GM19438 (cell line): ENCODE data around the gene NFIB.

Experiments used
- ATAC-seq: cut with Tn5 transposase; IDR thresholded peaks from one replicate; pipeline ENCODE4 v1.9.1; 2021; ENCODE audit warnings: low read depth; ENCODE audit not compliant: unreplicated experiment

NFIB gene

DNA sequence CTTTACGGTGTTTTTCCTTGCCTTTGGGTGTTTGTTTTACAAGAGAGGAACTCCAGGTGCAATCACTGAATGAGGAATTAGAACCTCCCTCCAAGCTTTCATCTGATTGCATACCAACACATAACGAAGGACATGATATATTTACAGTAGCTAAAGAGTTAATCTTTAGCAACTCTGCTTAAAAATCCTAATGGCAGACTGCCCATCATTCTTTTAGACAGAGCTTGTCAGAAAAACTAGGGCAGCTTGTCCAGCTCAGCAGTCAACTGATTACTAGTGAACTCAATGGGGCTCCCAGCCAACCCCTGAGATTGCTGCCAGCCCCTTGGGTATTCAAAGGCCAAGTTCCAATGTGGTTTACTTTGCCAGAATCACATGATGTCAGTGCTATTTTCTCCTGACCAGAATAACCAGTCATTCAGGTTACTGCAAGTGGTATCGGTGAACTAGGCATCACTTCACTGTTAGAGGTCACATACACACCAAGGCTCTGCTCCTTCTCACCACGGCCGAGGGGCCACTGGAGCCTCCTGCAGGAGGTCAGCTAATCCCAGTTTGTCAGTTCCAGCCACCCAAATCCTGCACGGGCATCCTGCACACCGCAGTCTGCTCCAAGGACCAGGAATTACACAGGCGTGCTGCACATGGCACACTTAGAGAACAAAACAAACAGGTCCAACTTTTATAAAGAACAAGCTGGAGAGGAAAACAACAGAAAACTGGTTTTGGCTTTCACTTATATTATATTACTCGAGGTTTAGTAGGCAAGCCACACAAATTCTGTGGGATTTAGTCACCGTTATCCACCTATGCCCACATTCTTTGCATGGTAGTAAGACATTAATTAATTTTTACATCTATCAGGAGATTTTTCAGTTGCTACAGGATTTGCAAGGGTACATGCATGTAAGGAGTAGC, 62.5 kb downstream of the NFIB start:
- no peak for ATAC-seq

DNA sequence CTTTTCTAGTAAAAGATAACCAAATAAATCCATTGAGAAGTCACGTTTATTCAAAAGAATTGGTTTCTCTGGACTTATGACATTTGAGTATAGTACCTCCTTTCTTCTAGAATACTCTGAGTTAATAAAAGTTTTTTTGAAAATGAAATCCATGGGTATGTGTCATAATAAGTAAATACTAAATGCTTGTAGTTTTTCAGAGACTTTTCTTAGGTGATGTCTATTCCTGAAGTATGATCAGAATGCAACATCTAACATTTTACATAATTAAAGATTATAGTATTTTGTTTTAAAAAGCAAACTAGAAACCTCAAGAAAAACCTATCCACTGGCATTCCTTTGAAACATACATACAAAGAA, 63.2 kb downstream of the NFIB start:
- ATAC-seq: no peak

DNA sequence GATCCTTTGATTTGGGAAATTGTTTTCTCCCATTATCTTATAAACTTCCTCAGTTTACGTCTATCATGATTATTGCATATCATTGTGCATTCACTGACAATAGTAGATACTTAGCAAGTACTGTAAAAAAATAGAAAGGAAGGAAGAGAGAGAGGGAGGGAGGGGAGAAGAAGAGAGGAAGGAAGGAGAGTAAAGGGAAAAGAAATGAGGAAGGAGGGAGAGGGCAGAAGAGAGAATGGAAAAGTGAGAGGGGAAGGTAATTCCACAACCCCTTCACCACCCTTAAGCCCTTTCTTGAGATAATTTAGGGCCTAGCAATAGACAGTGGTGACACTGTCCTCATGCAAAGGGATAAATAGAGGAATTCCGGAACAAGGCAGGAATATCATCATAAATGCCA, 64.4 kb downstream of the NFIB start:
- ATAC-seq: no peak

DNA sequence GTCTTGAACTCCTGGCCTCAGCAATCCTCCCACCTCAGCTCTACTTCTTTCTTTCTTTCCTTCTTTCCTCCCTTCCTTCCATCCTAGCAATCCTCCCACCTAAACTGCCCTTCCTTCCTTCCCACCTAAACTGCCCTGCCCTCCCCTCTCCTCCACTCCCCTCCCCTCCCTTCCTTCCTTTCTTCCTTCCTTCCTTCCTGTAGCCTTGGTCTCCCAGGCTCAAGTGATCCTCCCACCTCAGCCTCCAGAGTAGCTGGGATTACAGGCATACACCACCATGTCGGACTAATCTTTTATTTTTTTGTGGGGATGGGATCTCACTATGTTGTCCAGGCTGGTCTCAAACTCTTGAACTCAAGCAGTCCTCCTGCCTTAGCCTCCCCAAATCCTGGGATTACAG, 65.8 kb downstream of the NFIB start:
- ATAC-seq: no peak

DNA sequence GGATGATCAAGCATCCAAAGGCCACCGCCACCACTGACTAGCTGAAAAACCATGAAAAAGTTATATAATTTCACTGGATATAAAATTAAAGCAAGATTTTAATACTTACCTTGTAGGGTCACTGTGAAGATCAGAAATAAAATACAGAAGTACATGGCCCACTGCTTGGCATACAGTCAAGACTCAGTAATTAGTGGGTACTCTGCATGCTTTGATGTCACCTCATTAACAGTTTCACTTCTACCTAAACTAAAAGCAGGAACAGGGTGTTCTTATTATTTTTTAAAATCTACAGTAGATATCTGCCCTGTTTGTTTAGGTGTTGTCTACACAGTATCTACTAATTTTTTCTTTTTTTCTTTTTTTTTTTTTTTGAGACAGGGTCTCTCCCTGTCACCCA, 66.4 kb downstream of the NFIB start:
- no peak for ATAC-seq

DNA sequence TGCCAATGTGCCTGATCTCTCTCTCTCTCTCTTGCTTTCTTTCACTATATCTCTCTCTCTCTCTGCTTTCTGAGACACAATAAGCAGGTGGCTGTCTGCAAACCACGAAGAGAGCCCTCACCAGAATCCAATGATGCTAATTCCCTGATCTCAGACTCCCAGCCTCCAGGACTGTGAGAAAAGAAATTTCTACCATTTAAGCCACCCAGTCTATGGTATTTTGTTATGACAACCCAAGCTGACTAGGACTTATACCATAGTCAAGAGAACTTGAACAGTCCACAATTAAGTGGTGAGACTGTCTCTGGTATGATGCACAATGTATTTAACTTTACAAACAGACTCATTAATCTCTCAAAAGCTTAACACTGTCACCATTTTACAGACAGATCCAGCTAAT, 67.0 kb downstream of the NFIB start:
- no peak for ATAC-seq

DNA sequence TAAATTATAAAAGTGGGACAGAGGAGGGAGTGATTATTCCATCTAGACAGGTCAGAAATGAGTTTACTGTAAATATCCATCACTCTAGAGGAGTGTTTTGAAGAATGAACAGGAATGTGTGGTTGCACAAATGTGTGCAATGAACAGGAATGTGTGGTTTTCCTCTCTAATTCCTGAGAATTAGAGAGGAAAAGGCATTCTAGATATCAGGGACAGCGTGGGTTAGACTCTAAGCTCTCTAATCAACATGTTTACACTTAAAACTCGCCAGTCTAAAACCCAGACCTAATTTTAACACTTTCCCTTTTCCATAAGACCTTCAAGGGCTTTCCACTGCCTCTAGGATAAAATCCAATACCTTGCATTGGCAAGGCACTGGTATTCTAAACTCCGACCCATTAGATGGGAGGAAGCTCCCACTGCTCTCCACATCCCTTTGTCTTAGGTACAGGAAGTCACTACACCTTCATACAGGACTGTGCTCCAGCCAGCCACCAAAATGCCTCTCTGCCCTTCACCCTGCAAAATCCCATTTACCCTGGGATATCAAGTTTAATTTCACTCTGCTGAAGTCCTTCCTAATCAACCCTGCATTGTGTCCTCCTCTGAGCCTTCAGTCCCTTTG, 67.9 kb downstream of the NFIB start:
- no peak for ATAC-seq

DNA sequence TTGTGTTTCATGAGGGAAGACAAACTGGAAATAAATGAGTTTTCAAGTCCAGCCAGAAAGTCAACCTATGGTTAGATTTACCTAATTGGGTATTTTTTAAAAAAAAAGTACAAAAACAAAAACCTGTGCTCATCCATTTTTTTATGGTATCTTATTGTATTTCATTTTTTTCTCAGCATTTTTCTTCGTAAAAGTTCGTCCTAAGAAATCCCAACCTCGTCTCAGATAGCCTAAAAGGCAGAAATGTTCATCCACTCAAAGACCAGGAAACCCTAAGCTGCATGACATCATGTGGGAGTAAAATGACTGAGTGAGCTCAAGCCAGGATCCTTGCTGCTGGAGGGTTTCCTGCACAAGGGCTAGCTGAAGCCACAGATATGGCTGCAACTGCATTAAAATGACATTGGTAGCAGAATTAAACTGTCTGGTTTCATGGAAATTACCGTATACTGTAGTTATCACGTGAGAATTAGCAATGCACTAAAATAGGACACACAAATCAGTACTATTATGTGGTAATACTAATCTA, 70.4 kb downstream of the NFIB start:
- no peak for ATAC-seq

DNA sequence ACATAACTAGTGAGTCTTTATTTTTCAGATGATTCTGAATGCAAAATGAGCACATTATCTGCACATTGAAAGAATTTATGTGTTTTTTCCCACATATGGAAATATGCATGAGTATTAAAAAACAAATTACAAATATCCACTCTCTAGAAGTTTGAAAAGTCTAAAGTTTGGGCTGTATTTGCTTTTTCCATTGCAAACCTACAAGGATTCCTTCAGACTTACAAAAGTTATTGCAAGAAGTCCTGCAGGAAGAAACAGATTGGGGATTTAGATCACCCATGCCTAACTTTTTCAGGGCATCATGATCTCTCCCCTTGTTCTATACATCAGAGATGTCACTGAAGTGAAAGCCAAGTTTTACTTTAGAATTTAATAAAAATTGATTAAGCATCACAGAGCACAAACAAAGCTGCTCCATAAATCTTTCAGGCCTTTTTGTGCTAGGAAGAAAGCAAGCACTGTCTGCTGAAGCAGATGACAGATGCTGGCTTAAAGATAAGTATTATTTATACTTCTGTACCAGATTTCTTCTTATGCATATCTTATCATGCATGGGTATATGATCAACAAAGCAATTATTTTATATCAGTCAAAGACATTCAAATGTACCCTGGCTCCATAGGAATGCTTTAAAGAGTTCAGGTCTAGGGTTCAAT, 71.7 kb downstream of the NFIB start:
- ATAC-seq: no peak

DNA sequence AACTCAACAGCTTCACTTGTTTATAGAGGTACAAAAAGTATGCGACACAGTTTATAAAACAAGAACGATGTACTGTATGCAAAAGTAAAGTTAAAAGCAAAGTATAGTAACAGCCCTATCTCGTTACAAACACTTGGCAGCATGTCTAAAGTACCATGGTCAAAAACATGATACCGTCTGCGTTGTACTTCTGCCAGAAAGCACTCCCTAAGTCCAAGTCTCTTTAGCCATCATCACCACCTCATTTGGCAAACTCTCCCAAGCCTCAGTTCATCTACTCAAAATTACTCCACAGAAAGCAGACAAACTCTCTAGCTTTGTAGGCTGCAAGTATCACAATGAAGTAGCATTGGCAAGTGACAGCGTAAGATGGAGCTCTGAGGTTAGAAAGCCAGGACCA, 73.4 kb downstream of the NFIB start:
- ATAC-seq: no peak

DNA sequence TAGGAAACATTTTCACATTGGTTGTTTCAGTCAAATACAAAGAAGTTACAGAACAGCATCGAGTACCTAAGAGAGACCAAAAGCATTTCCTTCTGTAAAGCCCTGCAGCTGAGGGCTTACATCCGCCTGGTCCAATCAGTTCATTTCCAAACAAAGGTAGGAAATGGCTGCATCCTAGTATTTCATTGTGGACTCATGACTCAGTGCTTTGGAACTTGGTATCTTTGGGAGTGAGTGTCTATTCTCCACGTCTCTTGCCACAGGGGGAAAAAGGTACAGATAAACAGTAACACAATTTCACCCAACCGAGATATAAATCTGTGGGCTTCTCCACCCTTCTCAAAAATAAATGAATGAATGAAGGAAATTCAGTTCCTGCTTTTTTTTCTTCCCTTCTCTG, 75.4 kb downstream of the NFIB start:
- no peak for ATAC-seq

DNA sequence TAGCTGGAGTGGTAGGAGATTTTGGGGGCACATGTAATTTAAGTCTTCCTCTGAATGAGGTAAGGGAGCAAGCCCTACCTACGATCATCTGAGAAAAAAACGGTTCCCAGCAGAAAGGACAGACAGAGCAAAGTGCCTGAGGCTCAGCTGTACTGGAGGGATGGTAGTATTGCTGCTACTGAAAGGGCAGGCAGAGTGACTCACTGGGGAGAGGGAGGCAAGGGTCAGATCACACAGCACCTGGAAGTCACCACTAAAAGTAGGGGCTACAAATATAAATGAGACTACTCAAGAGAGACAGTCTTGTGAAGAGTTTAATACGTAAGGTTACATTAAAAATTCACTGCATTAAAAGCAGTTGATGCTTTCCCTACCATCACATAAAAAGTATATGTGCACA, 75.9 kb downstream of the NFIB start:
- ATAC-seq: no peak

DNA sequence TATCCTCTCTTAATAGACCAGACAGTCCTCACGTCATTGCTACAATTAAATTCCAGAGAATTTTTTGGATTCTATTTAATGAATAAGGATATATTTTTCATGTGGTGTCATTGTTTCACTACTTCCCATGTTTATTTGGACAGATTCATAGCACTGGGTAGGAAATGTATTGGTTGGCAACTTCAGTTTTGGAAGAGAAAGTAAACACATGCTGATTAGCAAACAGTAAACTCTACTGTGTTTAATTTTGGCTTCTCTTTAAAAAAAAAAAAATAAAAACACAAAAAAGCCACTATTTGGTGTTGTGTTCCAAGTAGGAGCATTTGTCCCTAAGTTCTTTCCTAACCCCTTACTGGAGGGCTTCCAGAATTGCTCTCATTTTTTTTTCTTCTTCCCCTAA, 77.3 kb downstream of the NFIB start:
- ATAC-seq: no peak

DNA sequence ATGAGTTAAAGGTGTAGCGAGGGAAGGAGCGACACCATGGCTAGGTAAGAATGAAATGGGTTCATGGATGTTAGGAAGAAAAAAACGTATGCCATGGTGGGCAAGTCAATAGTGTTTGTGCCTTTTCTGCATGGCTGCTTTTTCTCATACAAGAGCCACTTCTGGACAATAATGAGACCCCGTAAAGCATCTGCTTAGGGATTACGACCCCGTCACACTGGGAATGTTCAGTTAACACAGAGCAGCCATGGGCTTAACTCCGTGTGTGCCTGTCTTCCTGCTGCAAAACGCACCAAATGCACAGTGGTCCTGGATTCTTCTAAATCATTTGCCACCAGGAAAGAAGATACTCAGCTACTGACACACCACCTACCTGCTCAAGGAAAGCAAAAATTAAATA, 81.8 kb downstream of the NFIB start:
- no peak for ATAC-seq

DNA sequence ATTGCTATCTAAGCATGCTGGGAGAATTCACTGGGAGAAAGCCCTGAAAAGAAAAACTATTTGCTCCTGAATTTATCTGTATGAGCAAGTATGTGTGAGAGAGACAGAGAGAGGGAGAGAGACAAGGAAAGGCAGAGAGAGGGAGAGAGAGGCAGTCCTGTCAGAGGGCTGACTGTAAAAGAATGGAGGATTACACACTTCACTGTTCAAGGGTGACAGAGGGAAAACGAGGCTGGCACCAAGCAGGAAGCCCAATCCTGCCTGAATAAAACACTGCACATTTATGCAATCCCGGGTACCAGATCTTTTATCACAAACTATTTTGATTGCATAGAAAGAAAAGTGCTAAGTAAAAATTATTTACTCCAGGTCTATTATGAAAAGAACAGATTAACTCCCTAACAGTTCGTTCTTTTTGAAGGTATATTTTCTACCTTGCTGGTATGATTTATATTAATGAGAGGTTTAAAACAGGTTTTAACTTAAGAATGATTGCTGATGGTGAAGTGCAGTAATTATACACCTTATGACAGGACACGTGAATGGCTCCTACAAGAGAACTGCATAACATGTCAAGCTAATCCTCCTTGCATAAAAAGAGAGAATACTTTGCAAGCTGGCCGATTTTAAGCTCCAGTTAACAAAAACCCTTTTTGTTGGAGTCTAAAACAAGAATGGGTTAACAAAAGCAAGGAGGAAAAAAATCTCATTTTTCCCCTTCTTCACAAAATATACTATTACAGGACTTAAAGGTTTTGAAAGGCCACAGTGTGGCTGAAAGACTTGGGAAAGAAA, 82.5 kb downstream of the NFIB start:
- no peak for ATAC-seq

DNA sequence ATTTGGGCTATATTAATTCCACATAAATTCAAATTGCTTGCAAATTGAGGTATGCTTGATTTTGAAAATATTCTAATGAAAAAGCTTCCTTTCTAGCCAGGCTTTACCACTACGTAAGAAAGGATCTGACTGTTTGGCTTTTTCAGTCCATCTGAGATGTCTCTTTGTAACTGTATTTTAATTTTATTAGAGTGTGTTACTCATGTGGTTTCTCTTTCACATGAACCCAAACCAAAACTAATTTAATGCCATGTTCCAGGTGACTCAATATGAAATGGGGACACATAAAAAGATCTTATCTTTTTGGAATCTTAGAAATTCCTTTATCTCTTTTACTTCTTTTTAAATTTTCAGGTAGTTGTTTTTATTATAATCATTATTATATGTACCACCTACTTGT, 85.3 kb downstream of the NFIB start:
- no peak for ATAC-seq

DNA sequence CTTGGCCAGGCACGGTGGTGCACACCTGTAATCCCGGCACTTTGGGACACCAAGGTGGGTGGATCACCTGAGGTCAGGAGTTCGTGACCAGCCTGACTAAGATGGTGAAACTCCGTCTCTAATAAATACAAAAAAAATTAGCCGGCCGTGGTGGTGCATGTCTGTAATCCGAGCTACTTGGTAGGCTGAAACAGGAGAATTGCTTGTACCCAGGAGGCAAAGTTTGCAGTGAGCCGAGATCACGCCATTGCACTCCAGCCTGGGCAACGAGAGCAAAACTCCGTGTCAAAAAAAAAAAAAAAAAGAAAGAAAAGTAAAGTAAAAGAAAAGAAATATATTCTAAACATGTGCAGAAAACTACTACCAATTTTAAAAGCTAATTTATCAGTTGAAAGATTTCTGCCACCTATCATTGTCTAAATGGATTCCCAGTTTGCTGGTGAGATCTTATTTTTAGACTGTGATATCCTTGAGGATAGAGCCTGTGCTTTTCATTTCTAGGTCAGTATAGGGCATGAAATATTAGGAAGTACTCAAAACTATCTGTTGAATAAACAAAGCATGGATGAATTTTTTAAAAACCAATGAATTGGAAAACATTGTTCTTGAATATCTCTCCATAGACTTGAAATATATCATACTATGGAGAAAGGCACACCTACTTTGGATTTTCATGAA, 86.9 kb downstream of the NFIB start:
- no peak for ATAC-seq

DNA sequence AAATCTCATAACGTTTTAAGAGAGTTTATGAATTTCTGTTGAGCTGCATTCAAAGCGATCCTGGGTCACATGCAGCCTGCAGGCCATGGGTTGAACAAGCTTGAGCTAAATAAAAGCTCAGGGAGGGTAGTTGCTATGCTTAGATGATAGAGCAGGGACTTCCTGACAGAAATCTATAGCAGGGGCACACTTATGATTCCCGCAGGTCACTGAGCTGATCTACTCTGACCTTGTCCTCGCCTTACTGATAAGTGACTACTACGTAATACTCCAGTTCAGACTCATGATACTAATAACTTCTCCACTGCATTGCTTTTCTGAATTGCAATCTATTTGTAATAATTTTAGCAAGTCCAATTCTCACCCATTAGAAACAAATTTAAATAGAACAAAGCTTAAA, 90.9 kb downstream of the NFIB start:
- no peak for ATAC-seq

DNA sequence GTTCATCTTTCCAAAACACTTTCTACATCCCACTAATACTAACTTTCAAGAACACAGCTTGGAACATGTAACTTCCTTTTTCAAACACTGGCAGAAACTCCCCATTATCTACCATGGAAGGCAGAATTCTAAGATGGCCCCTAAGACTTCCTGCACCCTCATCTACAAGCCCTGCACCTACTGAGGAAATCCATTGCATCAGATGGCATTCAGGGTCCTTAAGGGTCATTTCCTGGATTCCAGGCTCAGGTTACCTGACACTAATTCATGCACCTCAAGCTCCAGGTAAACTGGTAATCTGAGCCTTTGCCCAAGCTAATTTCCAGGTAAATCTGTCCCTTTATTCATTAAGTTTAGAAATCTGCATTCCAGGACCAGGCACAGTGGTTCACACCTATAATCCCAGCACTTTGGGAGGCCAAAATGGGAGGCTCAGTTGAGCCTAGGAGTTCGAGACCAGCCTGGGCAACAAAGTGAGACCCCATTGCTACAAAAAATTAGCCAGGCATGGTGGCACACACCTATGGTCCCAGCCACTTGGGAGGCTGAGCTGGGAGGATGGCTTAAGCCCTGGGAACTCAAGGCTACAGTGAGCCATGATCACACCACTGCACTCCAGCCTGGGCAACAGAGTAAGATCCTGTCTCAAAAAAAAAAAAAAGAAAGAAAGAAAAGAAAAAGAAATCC, 91.6 kb downstream of the NFIB start:
- no peak for ATAC-seq

DNA sequence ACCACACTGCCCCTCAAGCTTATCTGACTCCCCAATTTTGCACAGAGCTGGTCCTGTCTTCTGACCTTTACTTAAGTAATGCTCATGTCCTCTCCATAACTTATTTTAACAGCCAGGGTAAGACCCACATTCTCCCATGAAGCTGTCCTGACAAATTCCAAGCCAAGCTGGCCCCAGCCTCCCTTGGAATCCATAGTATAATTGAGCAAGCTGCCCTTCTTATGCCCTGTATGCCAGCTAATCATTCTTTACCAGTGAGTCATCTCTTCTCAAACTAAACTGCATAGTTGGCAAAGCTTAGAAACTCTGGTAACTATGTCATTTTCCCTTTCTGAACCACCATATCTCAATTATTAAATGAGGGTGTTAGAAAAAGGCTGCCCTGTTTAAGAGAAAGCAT, 92.4 kb downstream of the NFIB start:
- no peak for ATAC-seq
